GM19328 (cell line): Measurements from ENCODE around the gene RIN2.

ENCODE experiments used
- ATAC-seq: cut with Tn5 transposase; IDR thresholded peaks from one replicate; pipeline ENCODE4 v1.9.1; 2021; ENCODE audit warnings: mild to moderate bottlenecking, moderate library complexity; ENCODE audit not compliant: unreplicated experiment

RIN2 gene

GRCh38 chr20:19761326-19761725 is 3.3 kb downstream of the RIN2 start:
- ATAC-seq, result no peak

GRCh38 chr20:19761841-19762240 is 3.8 kb downstream of the RIN2 start:
- no peak for ATAC-seq

GRCh38 chr20:19764207-19764606 is 6.1 kb downstream of the RIN2 start:
- ATAC-seq, result no peak

GRCh38 chr20:19765266-19765665 is 7.2 kb downstream of the RIN2 start:
- ATAC-seq, result no peak

- ATAC-seq, result no peak
Observed at GRCh38 chr20:19765913-19766312, 7.9 kb downstream of the RIN2 start.

- no peak for ATAC-seq
Observed at GRCh38 chr20:19767070-19767469, 9.0 kb downstream of the RIN2 start.

- ATAC-seq, result no peak
Observed at GRCh38 chr20:19768325-19768842, 10.3 kb downstream of the RIN2 start.

GRCh38 chr20:19769507-19769906 is 11.4 kb downstream of the RIN2 start:
- no peak for ATAC-seq

GRCh38 chr20:19770375-19770774 is 12.3 kb downstream of the RIN2 start:
- no peak for ATAC-seq

- no peak for ATAC-seq
Observed at GRCh38 chr20:19771031-19771430, 13.0 kb downstream of the RIN2 start.

- no peak for ATAC-seq
Observed at GRCh38 chr20:19773471-19773870, 15.4 kb downstream of the RIN2 start.

- no peak for ATAC-seq
Observed at GRCh38 chr20:19774135-19774933, 16.3 kb downstream of the RIN2 start.

GRCh38 chr20:19775353-19776253 is 17.5 kb downstream of the RIN2 start:
- ATAC-seq, result no peak

- no peak for ATAC-seq
Observed at GRCh38 chr20:19777315-19777714, 19.3 kb downstream of the RIN2 start.

GRCh38 chr20:19777981-19778380 is 19.9 kb downstream of the RIN2 start:
- ATAC-seq, result no peak

- no peak for ATAC-seq
Observed at GRCh38 chr20:19778404-19778803, 20.3 kb downstream of the RIN2 start.

- no peak for ATAC-seq
Observed at GRCh38 chr20:19779634-19780033, 21.6 kb downstream of the RIN2 start.

- ATAC-seq, result no peak
Observed at GRCh38 chr20:19780261-19780660, 22.2 kb downstream of the RIN2 start.

GRCh38 chr20:19781235-19781634 is 23.2 kb downstream of the RIN2 start:
- ATAC-seq, result no peak

- no peak for ATAC-seq
Observed at GRCh38 chr20:19782669-19783068, 24.6 kb downstream of the RIN2 start.

- ATAC-seq, result no peak
Observed at GRCh38 chr20:19783966-19784401, 25.9 kb downstream of the RIN2 start.
